WTC11 (cell line): ENCODE data around the gene LAMB4. TPM values are rescaled to one million over a fixed set of nuclear protein-coding genes. Genes with fewer than 3 reads are reported as not detected.
A peak's percentile ranks its signal among the peaks of the same experiment; 100 is the strongest.

Source experiments
- ATAC-seq: fragments of 200-7000 bp; cut with Tn5 transposase; 2 replicates; pipeline ENCODE4 v1.10.0; 2021; ENCODE audit warnings: mild to moderate bottlenecking, moderate library complexity
- CTCF ChIA-PET: fragments of 300-600 bp; sonication (Branson Sonifier 250); formaldehyde crosslinking; loops from one replicate; lab custom pipeline; 2021; ENCODE audit warnings: antibody characterized with exemption; lab: Charles Lee
- POLR2A ChIA-PET: fragments of 350-600 bp; sonication (Branson Sonifier 250); formaldehyde crosslinking; loops from one replicate; lab custom pipeline; 2021; ENCODE audit warnings: antibody characterized with exemption; lab: Charles Lee
- DNase-seq: peaks from one replicate; pipeline ENCODE4 v3.0.0; 2021; ENCODE audit warnings: low spot score
- H3K27ac Mint-ChIP-seq: 2 replicates; pipeline ENCODE4 v1.8.0; 2021; ENCODE audit warnings: mixed read lengths
- H3K27me3 Mint-ChIP-seq: 2 replicates; pipeline ENCODE4 v1.8.0; 2021; ENCODE audit warnings: low read depth, mild to moderate bottlenecking, moderate library complexity, mixed read lengths
- H3K36me3 Mint-ChIP-seq: 2 replicates; pipeline ENCODE4 v1.8.0; 2021; ENCODE audit warnings: mixed read lengths
- H3K4me1 Mint-ChIP-seq: 2 replicates; pipeline ENCODE4 v1.8.0; 2022; ENCODE audit warnings: mixed read lengths
- H3K4me3 Mint-ChIP-seq: 2 replicates; pipeline ENCODE4 v1.8.0; 2021; ENCODE audit warnings: mild to moderate bottlenecking, moderate library complexity, mixed read lengths
- H3K9me3 Mint-ChIP-seq: 2 replicates; pipeline ENCODE4 v1.8.0; 2021; ENCODE audit warnings: mixed read lengths
- ATF1 ChIP-seq: sonication (generic); formaldehyde crosslinking; IDR thresholded peaks from 2 replicates; pipeline ENCODE4 v1.8.1; 2023; ENCODE audit warnings: mild to moderate bottlenecking, moderate library complexity, missing genetic modification reagents
- CTCF ChIP-seq: fragments of 200-600 bp; IDR thresholded peaks from 2 replicates; pipeline ENCODE4 v1.8.0; 2022; ENCODE audit warnings: antibody characterized with exemption
- E2F5 ChIP-seq: sonication (generic); formaldehyde crosslinking; IDR thresholded peaks from 2 replicates; pipeline ENCODE4 v1.8.1; 2022; ENCODE audit warnings: mild to moderate bottlenecking, moderate library complexity, missing genetic modification reagents
- GTF2I ChIP-seq: fragments of 250-450 bp; sonication (Bioruptor Pico); conservative IDR thresholded peaks from 2 replicates; pipeline ENCODE4 v1.4.0; 2021; ENCODE audit warnings: mild to moderate bottlenecking
- HMGXB4 ChIP-seq: sonication (generic); formaldehyde crosslinking; IDR thresholded peaks from 2 replicates; pipeline ENCODE4 v1.8.1; 2023; ENCODE audit warnings: mild to moderate bottlenecking, moderate library complexity, missing genetic modification reagents
- JUN ChIP-seq: sonication (generic); formaldehyde crosslinking; IDR thresholded peaks from 2 replicates; pipeline ENCODE4 v1.8.0; 2023; ENCODE audit warnings: mild to moderate bottlenecking, missing genetic modification reagents
- NFYB ChIP-seq: sonication (generic); formaldehyde crosslinking; conservative IDR thresholded peaks from 2 replicates; pipeline ENCODE4 v1.8.0; 2022; ENCODE audit warnings: low read depth, missing genetic modification reagents
- NR1H2 ChIP-seq: sonication (generic); formaldehyde crosslinking; IDR thresholded peaks from 2 replicates; pipeline ENCODE4 v1.9.0; 2021; ENCODE audit warnings: mild to moderate bottlenecking, moderate library complexity, missing genetic modification reagents
- NR2C2 ChIP-seq: sonication (generic); formaldehyde crosslinking; IDR thresholded peaks from 2 replicates; pipeline ENCODE4 v1.8.0; 2022; ENCODE audit warnings: mild to moderate bottlenecking, missing genetic modification reagents
- ZNF281 ChIP-seq: sonication (generic); formaldehyde crosslinking; IDR thresholded peaks from 2 replicates; pipeline ENCODE4 v1.8.0; 2023; ENCODE audit warnings: mild to moderate bottlenecking, missing genetic modification reagents
- ZNF423 ChIP-seq: fragments of 250-450 bp; sonication (Bioruptor Pico); IDR thresholded peaks from 2 replicates; pipeline ENCODE4 v2.1.2; 2022; ENCODE audit warnings: mild to moderate bottlenecking, moderate library complexity
- ZNF425 ChIP-seq: fragments of 250-450 bp; sonication (Bioruptor Pico); conservative IDR thresholded peaks from 2 replicates; pipeline ENCODE4 v1.9.0; 2021; ENCODE audit warnings: mild to moderate bottlenecking
- total RNA-seq: library from RNA; stranded (reverse); gene quantifications from 3 replicates; pipeline ENCODE4 v1.2.3, GENCODE V29; 2021

LAMB4 gene
- total RNA-seq, 1 experiment from 2014 or later, result not detected

GRCh38 chr7:108147031-108147563 lies 16.9 kb upstream of the LAMB4 start:
- H3K4me3 Mint-ChIP-seq, result no peak overlapping the region
- ChIA-PET CTCF (interaction anchor here (2.6 to 3.2 kb wide), 3 partner anchors 30 to 131 kb away, joined by 11 to 65 read pairs (median 15); no protein-coding TSS in a partner anchor), POLR2A (no interaction called here)
- H3K4me1 Mint-ChIP-seq, result peaks cover 1% of the 10 kb centered on the region; the same call in 1 of the 2 replicates
- TF ChIP-seq ZNF423 (CRISPR knock-in tag), result no peak
- TF ChIP-seq JUN (CRISPR knock-in tag), result no peak
- TF ChIP-seq NFYB (CRISPR knock-in tag), result no peak
- H3K27ac Mint-ChIP-seq, result no peak overlapping the region
- no peak for DNase-seq
- H3K27me3 Mint-ChIP-seq, result no peaks in the 10 kb centered on the region
- H3K36me3 Mint-ChIP-seq, result no peaks in the 10 kb centered on the region
- no peaks in the 10 kb centered on the region for H3K9me3 Mint-ChIP-seq
- no peak for ATAC-seq

- CTCF ChIA-PET, result interaction anchor here (0.6 to 3.2 kb wide), 26 partner anchors 8 to 539 kb away, joined by 3 to 65 read pairs (median 4); partner anchors contain the start of gene LAMB1
- POLR2A ChIA-PET, result no interaction called here
- no peak overlapping the region for H3K27ac Mint-ChIP-seq
- no peak overlapping the region for H3K4me3 Mint-ChIP-seq
- ATAC-seq (peak; percentile 89), DNase-seq (peak; percentile 71)
- TF ChIP-seq CTCF (peak; percentile 76), HMGXB4 (CRISPR knock-in tag) (no peak)
- no peaks in the 10 kb centered on the region for H3K27me3 Mint-ChIP-seq
- H3K9me3 Mint-ChIP-seq, result no peaks in the 10 kb centered on the region
- H3K4me1 Mint-ChIP-seq, result no peaks in the 10 kb centered on the region
- H3K36me3 Mint-ChIP-seq, result no peaks in the 10 kb centered on the region
Observed at GRCh38 chr7:108146070-108146842, 16.1 kb upstream of the LAMB4 start.

GRCh38 chr7:108145401-108145800 lies 15.2 kb upstream of the LAMB4 start:
- DNase-seq (no peak), ATAC-seq (peak; percentile 43)
- POLR2A ChIA-PET, result interaction anchor here (0.7 kb wide), 1 partner anchor 269 kb away, joined by 3 read pairs; no protein-coding TSS in a partner anchor
- Mint-ChIP-seq H3K27ac (no peak overlapping the region), H3K4me3 (no peak overlapping the region), H3K36me3 (no peaks in the 10 kb centered on the region), H3K4me1 (no peaks in the 10 kb centered on the region), H3K27me3 (no peaks in the 10 kb centered on the region), H3K9me3 (no peaks in the 10 kb centered on the region)
- TF ChIP-seq ZNF425 (CRISPR knock-in tag) (no peak), NR2C2 (CRISPR knock-in tag) (no peak), ATF1 (CRISPR knock-in tag) (no peak), ZNF281 (CRISPR knock-in tag) (no peak), NR1H2 (CRISPR knock-in tag) (no peak), GTF2I (CRISPR knock-in tag) (no peak), E2F5 (CRISPR knock-in tag) (no peak)
- CTCF ChIA-PET, result interaction anchor here (0.6 to 3.2 kb wide), 33 partner anchors 9 to 402 kb away, joined by 3 to 65 read pairs (median 5); partner anchors contain the start of gene LAMB1
